ENCODE measurements around the gene PKN1.

Gene PKN1

DNA sequence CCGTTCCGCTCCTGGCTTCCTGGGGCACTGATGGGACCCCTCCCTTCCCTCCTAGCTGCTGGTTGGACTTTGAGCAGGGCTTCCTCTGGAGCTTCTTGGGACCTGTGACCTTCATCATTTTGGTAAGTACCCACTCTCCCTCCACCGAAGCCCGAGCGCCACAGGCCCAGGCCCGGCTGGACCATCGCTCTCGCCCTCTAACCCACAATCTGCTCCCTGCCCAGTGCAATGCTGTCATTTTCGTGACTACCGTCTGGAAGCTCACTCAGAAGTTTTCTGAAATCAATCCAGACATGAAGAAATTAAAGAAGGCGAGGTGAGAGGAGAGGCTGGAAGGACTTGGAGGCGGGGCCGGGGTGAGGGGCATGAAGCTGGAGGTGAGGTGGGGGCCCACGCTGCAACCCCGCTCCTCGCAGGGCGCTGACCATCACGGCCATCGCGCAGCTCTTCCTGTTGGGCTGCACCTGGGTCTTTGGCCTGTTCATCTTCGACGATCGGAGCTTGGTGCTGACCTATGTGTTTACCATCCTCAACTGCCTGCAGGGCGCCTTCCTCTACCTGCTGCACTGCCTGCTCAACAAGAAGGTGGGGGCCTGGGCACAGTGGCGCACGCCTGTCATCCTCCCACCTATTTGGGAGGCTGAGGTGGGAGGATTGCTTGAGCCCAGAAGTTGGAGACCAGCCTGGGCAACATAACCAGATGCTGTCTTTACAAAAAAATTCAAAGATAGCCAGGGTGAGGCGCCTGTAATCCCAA lies 26.3 kb upstream of the PKN1 start:
- no peak for DNase-seq

DNA sequence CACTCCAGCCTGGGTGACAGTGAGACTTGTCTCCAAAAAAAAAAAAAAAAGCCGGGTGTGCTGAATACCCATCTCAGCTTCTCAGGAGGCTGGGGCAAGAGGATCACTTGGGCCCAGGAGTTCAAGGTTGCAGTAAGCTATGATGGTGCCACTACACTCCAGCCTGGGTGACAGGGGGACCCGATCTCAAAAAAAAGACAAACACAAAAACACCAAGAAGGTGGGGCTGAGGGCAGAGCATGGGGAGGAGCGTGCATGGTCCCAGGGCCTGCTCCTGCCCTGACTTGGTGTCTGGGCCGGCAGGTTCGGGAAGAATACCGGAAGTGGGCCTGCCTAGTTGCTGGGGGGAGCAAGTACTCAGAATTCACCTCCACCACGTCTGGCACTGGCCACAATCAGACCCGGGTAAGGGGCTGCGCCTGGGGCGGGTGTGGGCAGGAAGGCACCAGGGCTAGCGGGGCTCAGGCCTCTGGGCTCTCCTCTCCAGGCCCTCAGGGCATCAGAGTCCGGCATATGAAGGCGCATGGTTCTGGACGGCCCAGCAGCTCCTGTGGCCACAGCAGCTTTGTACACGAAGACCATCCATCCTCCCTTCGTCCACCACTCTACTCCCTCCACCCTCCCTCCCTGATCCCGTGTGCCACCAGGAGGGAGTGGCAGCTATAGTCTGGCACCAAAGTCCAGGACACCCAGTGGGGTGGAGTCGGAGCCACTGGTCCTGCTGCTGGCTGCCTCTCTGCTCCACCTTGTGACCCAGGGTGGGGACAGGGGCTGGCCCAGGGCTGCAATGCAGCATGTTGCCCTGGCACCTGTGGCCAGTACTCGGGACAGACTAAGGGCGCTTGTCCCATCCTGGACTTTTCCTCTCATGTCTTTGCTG lies 25.3 kb upstream of the PKN1 start:
- no peak for DNase-seq

DNA sequence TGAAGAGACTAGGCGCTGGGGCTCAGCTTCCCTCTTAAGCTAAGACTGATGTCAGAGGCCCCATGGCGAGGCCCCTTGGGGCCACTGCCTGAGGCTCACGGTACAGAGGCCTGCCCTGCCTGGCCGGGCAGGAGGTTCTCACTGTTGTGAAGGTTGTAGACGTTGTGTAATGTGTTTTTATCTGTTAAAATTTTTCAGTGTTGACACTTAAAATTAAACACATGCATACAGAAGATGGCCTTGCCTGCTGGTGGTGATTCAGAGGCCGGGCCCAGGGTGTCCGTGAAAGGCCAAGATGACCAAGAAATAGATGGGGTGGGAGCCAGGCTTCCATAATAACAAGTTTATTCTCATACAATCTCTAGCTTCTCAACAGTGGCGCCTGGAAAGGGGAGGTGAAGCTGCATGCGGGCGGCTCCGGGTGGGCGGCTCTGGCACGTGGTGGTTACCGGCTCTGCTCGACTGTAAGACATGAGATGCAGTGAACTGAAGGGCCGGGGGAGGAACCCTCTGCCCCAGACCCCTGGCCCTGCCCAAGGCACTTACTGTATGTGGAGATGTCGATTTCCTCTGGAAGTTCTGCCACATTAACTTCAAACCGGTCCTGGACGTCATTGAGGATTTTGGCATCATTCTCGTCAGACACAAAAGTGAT lies 24.5 kb upstream of the PKN1 start:
- no peak for DNase-seq

DNA sequence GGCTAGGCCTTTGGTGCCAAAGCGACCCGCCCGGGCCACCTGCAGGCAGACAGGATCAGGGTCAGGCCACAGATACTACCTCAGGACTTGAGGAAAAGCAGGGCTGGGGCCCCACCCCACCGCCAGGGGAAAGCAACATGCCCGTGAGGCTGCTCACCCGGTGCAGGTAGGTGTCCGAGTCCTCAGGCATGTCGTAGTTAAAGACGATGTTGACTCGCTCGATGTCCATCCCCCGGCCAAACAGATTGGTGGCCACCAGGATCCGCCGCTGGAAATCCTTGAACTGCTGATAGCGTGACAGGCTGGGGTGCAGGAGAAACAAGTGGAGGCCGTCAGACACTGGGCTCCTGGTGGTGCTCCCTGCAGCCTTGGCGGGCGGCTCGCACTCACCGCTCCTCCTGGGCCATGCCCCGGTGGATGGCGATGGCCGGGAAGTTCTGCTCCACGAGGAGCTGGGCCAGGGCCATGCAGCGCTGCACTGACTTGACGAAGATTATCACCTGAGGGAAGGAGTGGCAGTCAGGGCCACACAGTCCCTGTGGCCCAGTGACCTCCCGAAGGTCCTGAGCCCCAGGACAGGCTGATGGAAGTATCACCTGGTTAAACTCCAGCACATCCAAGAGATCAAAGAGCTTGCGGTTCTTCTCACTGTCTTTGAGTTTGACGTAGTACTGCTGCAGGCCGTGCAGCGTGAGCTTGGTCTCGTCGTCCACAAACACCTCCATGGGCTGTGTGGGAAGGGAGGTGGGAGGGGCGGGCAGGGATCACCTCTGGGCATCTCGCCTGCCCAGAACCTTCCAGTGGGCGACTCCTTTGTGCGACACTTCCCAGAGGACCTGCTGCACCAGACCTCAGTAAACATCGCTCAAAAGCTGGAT lies 23.7 kb upstream of the PKN1 start:
- no peak for DNase-seq

GRCh38 chr19:14410091-14411051 lies 22.7 kb upstream of the PKN1 start:
- no peak for DNase-seq

DNA sequence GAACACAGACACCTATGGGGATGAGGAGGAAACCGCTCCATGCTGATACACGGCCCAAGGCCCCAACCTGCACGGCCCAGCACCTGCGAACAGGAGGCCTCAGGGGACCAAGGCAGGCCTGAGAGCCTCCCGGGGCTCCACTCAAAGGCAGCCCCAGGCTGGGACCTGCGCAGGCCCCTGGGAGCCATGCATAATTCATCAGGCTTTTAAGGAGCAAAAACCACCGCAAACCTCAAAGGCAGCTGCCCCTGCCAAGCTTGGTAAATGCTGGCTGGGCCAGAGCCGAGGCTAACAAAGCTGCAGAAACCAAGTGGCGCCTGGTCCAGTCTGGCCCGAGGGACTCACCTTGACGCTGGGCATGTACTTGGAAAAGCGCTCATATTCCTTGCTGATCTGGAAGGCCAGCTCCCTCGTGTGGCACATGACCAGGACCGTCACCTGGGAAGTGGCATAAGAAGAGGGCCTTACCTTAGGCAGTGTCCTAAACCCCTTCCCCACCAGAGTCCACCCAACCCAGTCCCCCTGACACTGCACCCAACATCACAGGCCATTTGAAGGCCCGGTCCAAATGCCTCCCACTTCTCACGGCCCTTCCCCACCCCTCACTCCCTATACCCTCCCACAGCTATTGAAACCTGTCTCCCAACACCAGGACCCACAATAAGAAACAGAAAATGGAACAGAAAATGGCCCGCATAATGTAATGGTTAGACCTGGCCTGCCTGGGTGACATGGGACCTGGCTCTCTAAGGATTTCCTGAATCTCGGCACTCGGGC lies 21.8 kb upstream of the PKN1 start:
- DNase-seq = no peak

DNA sequence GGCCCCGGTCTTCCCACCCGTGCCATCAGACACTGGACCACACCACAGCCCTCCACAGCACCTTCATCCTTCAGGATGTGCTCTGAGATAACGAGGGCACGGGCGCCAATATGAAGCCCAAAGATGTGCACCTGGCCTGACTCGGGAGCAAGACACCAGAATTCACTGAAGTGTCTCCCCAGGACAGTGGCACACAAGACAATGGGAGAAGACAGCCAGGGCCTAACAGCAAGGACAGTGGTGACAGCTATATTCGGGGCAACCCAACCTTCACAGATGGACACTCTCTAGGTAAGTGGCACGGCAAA lies 21.2 kb upstream of the PKN1 start:
- no peak for DNase-seq

DNA sequence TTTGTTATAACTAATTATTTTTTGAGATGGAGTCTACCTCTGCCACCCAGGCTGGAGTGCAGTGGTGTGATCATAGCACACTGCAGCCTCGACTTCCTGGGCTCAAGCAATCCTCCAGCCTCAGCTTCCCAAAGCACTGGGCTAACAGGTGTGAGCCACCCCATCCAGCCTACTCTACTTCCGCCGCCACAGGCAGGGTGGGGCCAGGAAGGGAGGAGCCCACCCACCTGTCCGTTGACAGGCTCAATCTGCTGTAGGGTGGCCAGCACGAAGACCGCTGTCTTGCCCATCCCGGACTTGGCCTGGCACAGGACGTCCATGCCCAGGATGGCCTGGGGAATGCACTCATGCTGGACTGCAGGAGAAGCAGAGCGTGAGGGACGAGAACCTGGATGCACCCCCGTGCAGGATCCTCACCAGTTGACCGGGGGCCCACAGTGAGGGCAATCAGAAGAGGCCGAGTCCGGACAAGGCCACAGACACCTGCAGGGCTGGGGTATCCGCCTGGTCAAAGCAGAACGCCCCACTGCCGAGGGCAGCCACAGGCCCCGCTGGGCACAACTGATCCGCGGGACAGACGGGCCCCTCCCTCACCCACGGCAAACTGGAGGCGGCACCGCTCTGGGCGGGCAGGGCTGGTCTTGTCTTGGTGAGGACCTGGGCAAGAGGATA lies 20.6 kb upstream of the PKN1 start:
- no peak for DNase-seq

- DNase-seq = no peak
Observed at GRCh38 chr19:14412996-14413692, 20.0 kb upstream of the PKN1 start.

GRCh38 chr19:14413693-14414181 lies 19.4 kb upstream of the PKN1 start:
- DNase-seq = peak; percentile 62

GRCh38 chr19:14414926-14415690 lies 18.0 kb upstream of the PKN1 start:
- no peak for DNase-seq

GRCh38 chr19:14416817-14417231 lies 16.3 kb upstream of the PKN1 start:
- no peak for DNase-seq

DNA sequence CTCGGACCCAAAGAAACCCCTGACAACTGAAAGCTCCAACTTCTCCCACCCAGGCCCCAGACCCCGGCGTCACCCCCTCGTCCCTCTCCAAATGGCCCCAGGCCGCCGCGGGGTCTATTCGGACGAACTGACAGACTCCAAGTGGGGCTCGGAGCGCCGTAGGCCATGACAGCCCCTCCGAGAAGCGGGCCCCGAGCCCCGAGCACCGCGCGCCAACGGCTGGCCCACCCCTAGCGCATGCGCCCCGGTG lies 14.3 kb upstream of the PKN1 start:
- no peak for DNase-seq

- peak; percentile 100 for DNase-seq
Observed at GRCh38 chr19:14419106-14419813, 13.8 kb upstream of the PKN1 start, which contains the start of gene DDX39A. Gene DDX39A (minus strand): TSS chr19:14419341. CDS start chr19:14413220, 6,121 bp downstream.

DNA sequence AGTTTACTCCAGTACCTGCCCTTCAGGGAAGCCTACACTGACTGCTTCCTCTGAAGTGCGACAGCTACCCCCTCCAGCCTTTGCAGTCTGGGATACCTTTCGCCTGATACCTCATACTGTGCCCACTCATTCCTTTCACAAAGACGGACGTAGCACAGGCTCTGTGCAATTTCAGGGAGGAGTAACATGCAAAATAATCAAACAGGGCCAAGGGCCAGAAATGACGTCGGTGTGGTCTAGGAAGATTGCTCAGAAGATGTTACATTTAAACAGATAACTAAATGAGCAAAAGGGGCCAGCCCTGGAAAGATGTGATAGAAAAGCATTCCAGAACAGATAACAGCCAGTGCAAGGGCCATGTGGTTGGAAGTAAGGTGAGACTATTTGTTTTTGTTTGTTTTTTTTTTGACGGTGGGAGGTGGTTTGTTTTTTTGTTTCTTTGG lies 7.4 kb upstream of the PKN1 start:
- DNase-seq = no peak

DNA sequence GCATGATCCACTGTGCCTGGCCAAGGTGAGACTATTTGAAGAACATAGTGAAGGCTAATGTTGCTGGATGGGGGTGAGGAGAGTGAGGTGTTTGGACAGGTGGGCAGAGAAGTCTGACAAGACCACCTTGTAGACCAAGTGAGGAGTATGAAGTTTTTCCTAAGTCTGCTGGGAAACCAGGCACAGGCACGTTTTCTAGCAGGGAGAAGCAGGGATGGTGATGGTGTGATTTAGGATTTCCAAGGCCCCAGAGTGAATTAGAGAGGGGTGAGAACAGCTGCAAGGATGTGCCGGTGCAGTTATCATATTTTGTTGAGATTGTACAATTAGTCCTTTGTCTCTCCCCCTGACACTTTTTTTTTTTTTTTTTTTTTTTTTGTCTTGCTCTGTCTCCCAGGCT lies 5.6 kb upstream of the PKN1 start:
- DNase-seq = no peak

GRCh38 chr19:14428882-14429416 lies 4.2 kb upstream of the PKN1 start:
- no peak for DNase-seq

DNA sequence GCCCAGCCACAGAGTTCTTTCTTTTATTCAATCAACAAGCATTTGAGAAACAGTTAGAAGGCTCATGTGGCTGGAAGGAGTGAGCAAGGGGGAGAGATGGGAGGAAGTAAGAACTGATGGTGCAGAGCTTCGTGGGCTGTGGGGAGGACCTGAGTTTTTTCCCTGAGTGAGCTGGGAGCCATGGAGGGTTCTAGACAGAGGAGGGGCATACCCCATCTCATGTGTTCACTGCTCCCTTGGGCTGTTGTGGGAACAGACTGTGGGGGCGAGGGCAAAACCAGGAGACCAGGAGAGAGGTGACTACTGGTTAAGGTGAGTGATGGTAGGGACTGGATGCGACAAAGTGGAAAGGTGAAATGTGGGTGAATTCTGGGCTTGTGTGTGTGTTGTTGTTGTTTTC lies 2.4 kb upstream of the PKN1 start:
- no peak for DNase-seq

Data from fibroblast of upper back skin (primary cell).